ENCODE results near the gene S100B. TPM values are rescaled to one million over a fixed set of nuclear protein-coding genes. Genes with fewer than 3 reads are reported as not detected.
"Not testable (repeated sequence)": the region's sequence is repeated elsewhere in the genome, so short reads cannot be mapped to it uniquely, and the experiment has no call there.

Gene S100B
- total RNA-seq, result 3.0 TPM

- no peak for DNase-seq (ENCODE audit: low spot score)
These were observed at the start of gene S100B for GRCh38 chr21:46604975-46605766. Gene S100B (minus strand): TSS chr21:46605082. CDS start chr21:46602415, 2,667 bp downstream.

GRCh38 chr21:46651121-46651520, 46.2 kb upstream of the S100B start:
- no peak for DNase-seq (ENCODE audit: low spot score)

DNA sequence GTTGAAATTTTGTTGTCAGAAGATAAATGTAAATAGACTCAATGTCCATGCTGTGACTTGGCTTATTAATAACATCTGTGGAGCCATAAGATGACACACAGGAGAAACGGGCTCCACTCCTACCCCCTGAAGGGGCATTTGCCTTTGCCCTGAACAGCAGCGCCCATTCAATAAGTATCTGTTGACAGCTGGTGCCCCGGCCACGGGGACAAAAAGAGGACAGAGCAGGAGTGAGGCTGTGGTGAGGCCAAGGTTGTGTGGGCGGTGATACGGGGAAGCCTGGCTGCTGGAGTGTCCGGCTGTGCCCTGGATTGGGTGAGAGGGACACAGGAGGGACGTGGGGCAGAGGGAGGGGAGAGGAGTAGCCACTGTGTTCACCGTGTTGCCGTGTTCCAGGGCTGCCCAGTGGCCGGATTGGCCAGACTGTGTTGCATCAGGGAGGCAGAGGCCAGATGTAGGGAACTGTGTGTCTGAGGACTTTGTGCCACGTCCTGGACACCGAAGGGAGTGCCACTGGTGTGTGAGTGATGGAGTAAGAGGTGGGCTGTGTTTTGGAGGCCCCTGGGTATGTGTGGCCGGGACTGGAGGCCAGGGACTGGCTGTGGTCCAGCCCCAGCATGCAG, 45.7 kb upstream of the S100B start:
- no peak for DNase-seq (ENCODE audit: low spot score)

- DNase-seq (ENCODE audit: low spot score), result no peak
These were observed 44.5 kb upstream of the S100B start for GRCh38 chr21:46649356-46649755.

DNA sequence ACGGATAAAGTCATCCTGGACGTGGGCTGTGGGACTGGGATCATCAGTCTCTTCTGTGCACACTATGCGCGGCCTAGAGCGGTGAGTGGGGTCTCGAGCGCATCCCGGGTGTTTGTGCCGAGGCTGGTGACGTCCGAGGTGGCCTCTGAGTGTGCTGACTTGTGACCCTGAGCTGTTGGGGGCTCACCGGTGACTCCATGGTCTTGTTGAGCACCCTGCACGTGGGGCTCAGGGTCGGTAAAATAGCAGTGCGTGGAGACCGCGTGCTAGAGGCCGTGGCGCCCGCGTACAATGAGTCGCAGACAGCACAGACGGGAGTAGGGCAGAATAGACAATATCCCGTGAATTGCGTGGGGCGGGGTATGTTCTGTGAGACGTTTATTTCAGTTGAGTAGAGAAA, 43.7 kb upstream of the S100B start:
- DNase-seq (ENCODE audit: low spot score), result no peak

DNA sequence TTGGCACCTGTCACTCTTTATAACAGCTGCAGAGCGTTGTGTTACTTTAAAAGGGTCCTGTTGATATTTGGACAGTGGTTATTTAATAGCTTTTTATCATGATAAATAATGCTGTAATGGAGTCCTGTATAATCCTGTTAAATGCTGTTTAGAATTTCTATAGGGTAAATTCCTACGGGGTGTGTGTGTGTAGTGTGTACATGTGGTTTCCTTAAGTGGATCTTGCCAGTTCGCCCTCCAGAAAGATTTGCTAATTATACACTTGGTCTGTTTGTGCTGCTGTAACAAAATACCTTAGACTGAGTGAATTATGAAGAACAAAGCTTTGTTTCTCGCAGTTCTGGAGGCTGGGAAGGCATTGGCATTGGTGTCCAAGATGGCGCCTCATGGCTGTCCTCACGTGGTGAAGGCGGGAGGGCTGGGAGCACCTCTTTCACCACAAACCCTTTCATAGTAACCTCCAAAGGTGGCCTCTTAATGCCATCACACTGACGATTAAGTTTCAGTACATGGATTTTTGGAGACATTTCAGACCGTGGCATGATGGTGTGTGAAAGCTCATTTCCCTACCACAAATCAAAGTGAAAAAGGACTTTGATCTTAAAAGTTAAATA, 41.8 kb upstream of the S100B start:
- DNase-seq (ENCODE audit: low spot score), result no peak

DNA sequence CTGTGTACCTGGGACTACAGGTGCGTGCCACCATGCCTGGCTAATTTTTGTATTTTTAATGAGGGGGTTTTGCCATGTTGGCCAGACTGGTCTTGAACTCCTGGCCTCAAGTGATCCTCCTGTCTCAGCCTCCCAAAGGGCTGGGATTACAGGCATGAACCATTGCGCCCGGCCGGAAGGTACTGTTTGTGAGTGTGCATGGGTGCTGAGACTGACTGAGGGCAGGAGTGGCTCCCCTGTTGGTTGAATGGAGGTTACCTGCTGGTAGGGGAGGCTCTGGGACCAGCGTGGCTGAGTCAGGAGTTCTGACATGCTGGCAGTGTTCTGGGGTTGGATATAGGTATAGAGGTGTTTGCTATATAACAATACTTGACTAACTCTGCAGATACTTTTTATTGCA, 41.0 kb upstream of the S100B start:
- DNase-seq (ENCODE audit: low spot score), result no peak

- DNase-seq (ENCODE audit: low spot score), result no peak
These were observed 38.7 kb upstream of the S100B start for GRCh38 chr21:46643379-46644177.

DNA sequence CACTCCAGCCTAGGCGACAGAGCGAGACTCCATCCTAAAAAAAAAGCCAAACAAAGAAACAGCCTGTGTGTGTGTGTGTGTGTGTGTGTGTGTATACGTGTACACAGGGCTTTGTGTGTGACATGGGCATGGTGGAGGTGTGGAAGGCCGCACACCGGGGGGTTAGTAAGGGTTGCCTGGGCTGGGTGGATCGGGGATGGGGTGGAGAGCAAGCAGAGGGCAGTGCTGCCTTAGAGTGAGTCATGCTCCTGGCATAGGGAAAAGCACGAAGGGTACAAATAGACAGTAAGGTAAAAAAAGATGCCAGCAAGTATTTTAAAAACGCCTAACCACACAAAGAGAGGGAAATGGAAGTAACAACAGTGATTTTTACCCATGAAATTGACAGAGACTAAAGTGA, 36.8 kb upstream of the S100B start:
- DNase-seq (ENCODE audit: low spot score), result no peak

GRCh38 chr21:46639489-46640386, 34.9 kb upstream of the S100B start:
- DNase-seq (ENCODE audit: low spot score), result no peak

DNA sequence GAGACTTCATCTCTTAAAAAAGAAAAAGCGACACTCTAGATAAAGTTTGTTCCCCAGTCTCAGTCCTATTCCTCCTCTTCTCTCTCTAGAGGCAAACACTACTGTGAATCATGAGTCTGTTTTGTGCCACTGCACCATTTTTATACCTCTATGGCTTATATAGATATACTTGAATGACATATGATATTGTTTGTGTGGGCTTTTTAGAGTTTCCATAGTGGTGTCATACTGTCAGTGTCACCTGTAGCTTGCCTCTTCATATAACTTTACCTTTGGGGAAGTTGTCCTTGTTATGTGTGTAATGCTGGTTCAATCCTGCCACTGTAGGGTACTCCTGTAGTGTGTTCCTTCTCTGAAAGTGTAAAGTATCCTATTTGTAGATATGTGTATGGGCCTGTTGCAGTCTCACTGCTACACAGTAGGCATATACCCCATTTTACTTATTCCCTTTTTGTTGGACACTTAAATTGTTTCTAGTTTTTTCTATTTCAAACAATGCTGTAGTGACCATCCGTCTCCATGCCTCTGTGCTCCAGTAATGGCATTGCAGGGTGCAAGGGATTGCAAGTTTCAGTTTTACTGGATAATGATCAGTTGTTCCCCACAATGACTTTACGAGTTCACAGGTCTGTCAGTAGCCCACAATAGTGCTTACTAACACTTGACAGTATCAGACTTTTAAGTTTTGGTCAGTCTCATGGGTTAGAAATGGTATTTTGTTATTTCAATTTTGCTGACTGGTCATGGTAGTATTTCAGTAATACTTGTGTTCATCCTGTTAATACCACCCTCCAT, 33.3 kb upstream of the S100B start:
- no peak for DNase-seq (ENCODE audit: low spot score)

- DNase-seq (ENCODE audit: low spot score), result no peak
These were observed 31.8 kb upstream of the S100B start for GRCh38 chr21:46636550-46637285.

- DNase-seq (ENCODE audit: low spot score), result no peak
These were observed 31.3 kb upstream of the S100B start for GRCh38 chr21:46636181-46636512.

DNA sequence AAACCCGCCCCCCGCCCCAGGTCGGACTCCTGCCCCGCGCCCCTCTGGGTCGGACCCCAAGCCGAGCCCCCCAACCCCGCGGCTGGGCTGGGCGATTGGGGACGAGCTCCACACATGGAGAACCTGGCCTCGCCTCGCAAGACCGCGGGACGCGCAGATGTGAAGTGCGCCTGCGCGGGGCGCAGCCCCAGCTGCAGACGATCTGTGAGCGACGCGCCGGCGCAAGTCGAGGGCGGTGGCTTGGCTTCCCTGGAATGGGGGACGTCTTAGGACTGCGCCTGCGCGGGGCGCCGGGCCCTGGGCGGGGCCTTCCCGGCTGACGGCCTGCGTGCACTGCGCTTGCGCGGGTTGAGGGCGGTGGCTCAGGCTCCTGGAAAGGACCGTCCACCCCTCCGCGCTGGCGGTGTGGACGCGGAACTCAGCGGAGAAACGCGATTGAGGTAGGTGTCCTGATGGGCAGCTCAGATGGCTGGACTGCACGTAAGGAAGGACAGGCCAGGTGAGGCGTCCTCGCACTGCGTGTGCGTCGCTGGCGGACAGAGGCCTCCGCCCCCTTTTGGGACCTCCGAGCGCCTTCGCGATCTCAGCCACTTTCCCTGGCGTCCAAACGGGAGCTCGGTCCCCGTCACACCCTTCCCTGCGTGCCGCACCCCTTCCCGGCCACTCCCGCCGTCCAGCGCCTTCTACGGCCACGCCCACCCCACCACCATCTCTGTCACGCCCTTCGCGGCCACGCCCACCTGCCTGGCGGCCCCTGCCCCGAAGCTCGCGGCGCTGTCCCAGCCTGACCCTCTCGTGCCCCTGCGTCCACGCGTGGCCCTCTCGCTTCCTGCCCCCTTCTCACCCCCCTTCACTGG, 30.7 kb upstream of the S100B start, which contains the start of gene PRMT2:
PRMT2 (plus strand) TSS at position 351 of the 857 bp plus-strand sequence. CDS start 1,278 bp downstream, outside the sequence.
- DNase-seq (ENCODE audit: low spot score), result peak; percentile 98

GRCh38 chr21:46634966-46635323, 30.1 kb upstream of the S100B start:
- DNase-seq (ENCODE audit: low spot score), result peak; percentile 83

DNA sequence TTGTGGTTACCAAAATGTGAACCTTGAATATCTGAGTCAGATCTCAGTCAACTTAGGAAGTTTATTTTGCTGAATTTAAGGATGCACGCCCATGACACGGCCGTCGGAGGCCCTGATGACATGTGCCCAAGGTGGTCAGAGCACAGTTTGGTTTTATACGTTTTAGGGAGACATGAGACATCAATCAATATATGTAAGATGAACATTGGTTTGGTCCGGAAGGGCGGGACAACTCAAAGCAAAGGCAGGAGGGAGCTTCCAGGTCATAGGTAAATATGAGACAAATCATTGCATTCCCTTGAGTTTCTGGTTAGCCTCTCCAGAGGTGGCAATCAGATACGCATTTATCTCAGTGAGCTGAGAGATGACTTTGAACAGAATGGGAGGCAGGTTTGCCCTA, 29.5 kb upstream of the S100B start:
- no peak for DNase-seq (ENCODE audit: low spot score)

DNA sequence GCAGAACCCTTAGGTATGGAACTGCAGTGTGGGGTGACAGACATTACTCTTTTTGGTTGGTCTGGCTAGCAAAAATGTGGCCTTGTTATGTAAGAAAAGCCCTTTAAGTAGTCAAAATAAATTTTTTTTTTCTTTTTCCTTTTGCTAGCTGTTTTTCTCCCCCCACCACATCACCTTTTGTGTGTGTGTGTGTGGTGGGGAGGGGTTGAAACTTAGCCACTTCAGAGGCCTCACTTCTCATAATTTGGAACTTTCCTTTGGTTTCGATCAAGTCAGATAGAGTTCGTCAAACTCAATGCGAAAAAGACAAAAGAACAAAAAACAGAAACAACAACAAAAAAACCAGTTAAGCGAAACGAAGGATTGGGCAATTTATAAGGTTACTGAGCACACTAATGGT, 28.7 kb upstream of the S100B start:
- DNase-seq (ENCODE audit: low spot score), result no peak

GRCh38 chr21:46630915-46631314, 26.0 kb upstream of the S100B start:
- not testable (repeated sequence) for DNase-seq (ENCODE audit: low spot score)

- no peak for DNase-seq (ENCODE audit: low spot score)
These were observed 24.0 kb upstream of the S100B start for GRCh38 chr21:46628868-46629267.
